MM.1S (cell line): ENCODE results near the gene TPI1.

ENCODE experiments used
- DNase-seq: peaks from one replicate; pipeline ENCODE4 v3.0.0-alpha.2; 2015
- H2AFZ ChIP-seq: fragments of 300-600 bp; sonication (generic); 2 replicates; pipeline ENCODE4 v1.6.0; 2016; ENCODE audit warnings: antibody characterized with exemption, low read length
- H3F3A ChIP-seq: fragments of 300-600 bp; sonication (generic); 2 replicates; pipeline ENCODE4 v1.6.1; 2016; ENCODE audit warnings: mild to moderate bottlenecking, antibody characterized with exemption, low read length, moderate library complexity, mixed read lengths; ENCODE audit not compliant: insufficient read depth
- H3K27ac ChIP-seq: fragments of 300-600 bp; sonication (generic); 2 replicates; pipeline ENCODE4 v1.5.1; 2016; ENCODE audit warnings: mild to moderate bottlenecking, low read length
- H3K27me3 ChIP-seq: fragments of 300-600 bp; sonication (generic); replicated peaks from 2 replicates; pipeline ENCODE4 v1.6.0; 2016; ENCODE audit warnings: low read length; ENCODE audit not compliant: insufficient read depth
- H3K36me3 ChIP-seq: fragments of 300-600 bp; sonication (generic); replicated peaks from 2 replicates; pipeline ENCODE4 v1.6.1; 2016; ENCODE audit warnings: mild to moderate bottlenecking, low read length, mixed read lengths; ENCODE audit not compliant: insufficient read depth
- H3K4me1 ChIP-seq: fragments of 300-600 bp; sonication (generic); 2 replicates; pipeline ENCODE4 v1.6.1; 2016; ENCODE audit warnings: low read length, mixed read lengths
- H3K4me2 ChIP-seq: fragments of 300-600 bp; sonication (generic); 2 replicates; pipeline ENCODE4 v1.6.0; 2016; ENCODE audit warnings: low read depth, low read length
- H3K4me3 ChIP-seq: fragments of 300-600 bp; sonication (generic); 2 replicates; pipeline ENCODE4 v1.5.1; 2016; ENCODE audit warnings: low read length, mixed read lengths
- H3K79me2 ChIP-seq: fragments of 300-600 bp; sonication (generic); 2 replicates; pipeline ENCODE4 v1.6.1; 2016; ENCODE audit warnings: mixed run types, low read length, mixed read lengths
- H3K9ac ChIP-seq: fragments of 300-600 bp; sonication (generic); 2 replicates; pipeline ENCODE4 v1.6.1; 2016; ENCODE audit warnings: low read length, mixed read lengths
- H3K9me2 ChIP-seq: fragments of 300-600 bp; sonication (generic); replicated peaks from 2 replicates; pipeline ENCODE4 v1.6.1; 2016; ENCODE audit warnings: mild to moderate bottlenecking, low read length, mixed read lengths; ENCODE audit not compliant: insufficient read depth
- H3K9me3 ChIP-seq: fragments of 300-600 bp; sonication (generic); replicated peaks from 2 replicates; pipeline ENCODE4 v1.6.1; 2016; ENCODE audit warnings: mild to moderate bottlenecking, low read length, mixed read lengths; ENCODE audit not compliant: insufficient read depth
- H4K20me1 ChIP-seq: fragments of 300-600 bp; sonication (generic); 2 replicates; pipeline ENCODE4 v1.6.1; 2016; ENCODE audit warnings: mild to moderate bottlenecking, low read length, moderate library complexity, mixed read lengths; ENCODE audit not compliant: insufficient read depth
- CTCF ChIP-seq: fragments of 300-600 bp; sonication (generic); IDR thresholded peaks from 2 replicates; pipeline ENCODE4 v1.5.1; 2016; ENCODE audit warnings: antibody characterized with exemption, low read length, mixed read lengths
- EZH2 ChIP-seq: fragments of 300-600 bp; sonication (generic); optimal IDR thresholded peaks from 2 replicates; pipeline ENCODE3; 2017; ENCODE audit warnings: low read depth, mild to moderate bottlenecking, antibody characterized with exemption, low read length, mixed read lengths
- EZH2phosphoT487 ChIP-seq: fragments of 300-600 bp; sonication (generic); IDR thresholded peaks from 2 replicates; pipeline ENCODE4 v1.6.1; 2018; ENCODE audit warnings: antibody characterized with exemption, low read length

TPI1 gene

GRCh38 chr12:6830286-6830890, 36.9 kb upstream of the TPI1 start:
- peaks cover 78% of the 10 kb centered on the region for H3K27me3 ChIP-seq
- TF ChIP-seq CTCF (no peak), EZH2phosphoT487 (no peak), EZH2 (no peak)
- H3K4me1 ChIP-seq, result peaks cover 4% of the 10 kb centered on the region; the same call in 1 of the 2 replicates
- H4K20me1 ChIP-seq, result no peaks in the 10 kb centered on the region
- H3K4me3 ChIP-seq, result no peak overlapping the region
- H2AFZ ChIP-seq, result no peak overlapping the region
- H3K36me3 ChIP-seq, result no peaks in the 10 kb centered on the region
- H3K9ac ChIP-seq, result no peak overlapping the region
- no peaks in the 10 kb centered on the region for H3F3A ChIP-seq
- H3K9me2 ChIP-seq, result no peaks in the 10 kb centered on the region
- no peak overlapping the region for H3K4me2 ChIP-seq
- no peaks in the 10 kb centered on the region for H3K79me2 ChIP-seq
- H3K9me3 ChIP-seq, result no peaks in the 10 kb centered on the region
- DNase-seq, result no peak
- no peak overlapping the region for H3K27ac ChIP-seq

- no peaks in the 10 kb centered on the region for H4K20me1 ChIP-seq
- no peaks in the 10 kb centered on the region for H3F3A ChIP-seq
- H3K27ac ChIP-seq, result no peak overlapping the region
- H3K4me1 ChIP-seq, result peaks cover 4% of the 10 kb centered on the region; the same call in 1 of the 2 replicates
- no peaks in the 10 kb centered on the region for H3K9me3 ChIP-seq
- no peak overlapping the region for H3K9ac ChIP-seq
- no peaks in the 10 kb centered on the region for H3K79me2 ChIP-seq
- H3K4me2 ChIP-seq, result no peak overlapping the region
- H3K36me3 ChIP-seq, result no peaks in the 10 kb centered on the region
- no peak overlapping the region for H3K4me3 ChIP-seq
- no peaks in the 10 kb centered on the region for H3K9me2 ChIP-seq
- peaks cover 73% of the 10 kb centered on the region for H3K27me3 ChIP-seq
- DNase-seq, result no peak
- TF ChIP-seq CTCF (no peak), EZH2phosphoT487 (no peak), EZH2 (no peak)
- H2AFZ ChIP-seq, result no peak overlapping the region
Measured at GRCh38 chr12:6830999-6831398, 36.3 kb upstream of the TPI1 start.

- Histone ChIP-seq H3K9ac (no peak overlapping the region), H3K27ac (no peak overlapping the region), H3K36me3 (no peaks in the 10 kb centered on the region), H3F3A (no peaks in the 10 kb centered on the region), H3K4me2 (no peak overlapping the region), H3K4me1 (peaks cover 4% of the 10 kb centered on the region; the same call in 1 of the 2 replicates), H3K9me3 (no peaks in the 10 kb centered on the region), H4K20me1 (no peaks in the 10 kb centered on the region), H3K9me2 (no peaks in the 10 kb centered on the region), H3K79me2 (no peaks in the 10 kb centered on the region), H2AFZ (no peak overlapping the region), H3K4me3 (no peak overlapping the region), H3K27me3 (peaks cover 68% of the 10 kb centered on the region)
- no peak for DNase-seq
- TF ChIP-seq CTCF, result no peak
- TF ChIP-seq EZH2phosphoT487, result no peak
- TF ChIP-seq EZH2, result no peak
Measured at GRCh38 chr12:6831450-6831995, 35.8 kb upstream of the TPI1 start.
